H9 (cell line): ENCODE data around the gene LRIF1. TPM values are rescaled to one million over a fixed set of nuclear protein-coding genes. Genes with fewer than 3 reads are reported as not detected.

Experiments used
- DNase-seq: peaks from one replicate; pipeline ENCODE4 v3.0.0-alpha.2; 2017
- H2AFZ ChIP-seq: one replicate; pipeline ENCODE4 v1.6.1; 2013; ENCODE audit warnings: mild to moderate bottlenecking, low read length, control low read depth, moderate library complexity
- H2AK5ac ChIP-seq: 2 replicates; pipeline ENCODE4 v1.6.1; 2013; ENCODE audit warnings: low read length, control low read depth, mixed read lengths; ENCODE audit not compliant: insufficient read length
- H2BK120ac ChIP-seq: one replicate; pipeline ENCODE4 v1.6.1; 2013; ENCODE audit warnings: low read depth, mild to moderate bottlenecking, low read length, control low read depth, inconsistent platforms; ENCODE audit not compliant: poor library complexity, severe bottlenecking
- H2BK12ac ChIP-seq: 2 replicates; pipeline ENCODE4 v1.6.1; 2013; ENCODE audit warnings: low read length, control low read depth, mixed read lengths, low read depth; ENCODE audit not compliant: insufficient read length
- H2BK15ac ChIP-seq: 2 replicates; pipeline ENCODE4 v1.6.1; 2013; ENCODE audit warnings: low read depth, low read length, control low read depth
- H2BK20ac ChIP-seq: one replicate; pipeline ENCODE4 v1.6.1; 2013; ENCODE audit warnings: low read depth, mild to moderate bottlenecking, low read length, control low read depth, inconsistent platforms; ENCODE audit not compliant: poor library complexity, severe bottlenecking
- H2BK5ac ChIP-seq: 2 replicates; pipeline ENCODE4 v1.6.1; 2013; ENCODE audit warnings: low read length, control low read depth, mixed read lengths; ENCODE audit not compliant: insufficient read length
- H3K14ac ChIP-seq: 2 replicates; pipeline ENCODE4 v1.6.1; 2013; ENCODE audit warnings: low read length, control low read depth; ENCODE audit not compliant: insufficient read depth
- H3K18ac ChIP-seq: 2 replicates; pipeline ENCODE4 v1.6.1; 2013; ENCODE audit warnings: low read depth, mild to moderate bottlenecking, mixed read lengths, low read length, control low read depth; ENCODE audit not compliant: insufficient read length
- H3K23ac ChIP-seq: 2 replicates; pipeline ENCODE4 v1.6.1; 2013; ENCODE audit warnings: low read length, control low read depth, mixed read lengths, low read depth; ENCODE audit not compliant: insufficient read length
- H3K23me2 ChIP-seq: 2 replicates; pipeline ENCODE4 v1.6.1; 2013; ENCODE audit warnings: low read depth, mild to moderate bottlenecking, mixed read lengths, low read length, control low read depth; ENCODE audit not compliant: insufficient read length, poor library complexity, severe bottlenecking
- H3K27ac ChIP-seq: 2 replicates; pipeline ENCODE4 v1.5.1; 2013; ENCODE audit warnings: low read length, control low read depth, mixed read lengths, low read depth; ENCODE audit not compliant: insufficient read length
- H3K27me3 ChIP-seq: 2 replicates; pipeline ENCODE4 v1.6.1; 2013; ENCODE audit warnings: low read length, control low read depth, inconsistent platforms; ENCODE audit not compliant: insufficient read depth
- H3K4ac ChIP-seq: 2 replicates; pipeline ENCODE4 v1.6.1; 2013; ENCODE audit warnings: low read depth, mild to moderate bottlenecking, control low read depth, inconsistent platforms, low read length, moderate library complexity
- H3K4me1 ChIP-seq: 2 replicates; pipeline ENCODE4 v1.6.1; 2013; ENCODE audit warnings: low read length, control low read depth, inconsistent platforms; ENCODE audit not compliant: insufficient read depth
- H3K4me2 ChIP-seq: 2 replicates; pipeline ENCODE4 v1.6.1; 2013; ENCODE audit warnings: low read length, control low read depth, mixed read lengths; ENCODE audit not compliant: insufficient read length, insufficient read depth
- H3K56ac ChIP-seq: 2 replicates; pipeline ENCODE4 v1.6.1; 2013; ENCODE audit warnings: low read depth, mild to moderate bottlenecking, mixed read lengths, low read length, control low read depth; ENCODE audit not compliant: insufficient read length
- H3K79me1 ChIP-seq: 2 replicates; pipeline ENCODE4 v1.6.1; 2013; ENCODE audit warnings: low read depth, mild to moderate bottlenecking, moderate library complexity, low read length, control low read depth, inconsistent platforms; ENCODE audit not compliant: insufficient read depth, poor library complexity, severe bottlenecking
- H3K79me2 ChIP-seq: 2 replicates; pipeline ENCODE4 v1.6.1; 2013; ENCODE audit warnings: low read length, control low read depth, inconsistent platforms; ENCODE audit not compliant: insufficient read depth
- H3K9ac ChIP-seq: 2 replicates; pipeline ENCODE4 v1.6.1; 2013; ENCODE audit warnings: low read length, control low read depth, mixed read lengths; ENCODE audit not compliant: insufficient read length; ENCODE audit errors: extremely low read depth
- H3K9me3 ChIP-seq: one replicate; pipeline ENCODE4 v1.6.1; 2013; ENCODE audit warnings: low read depth, low read length, inconsistent platforms; ENCODE audit not compliant: control insufficient read depth
- H3T11ph ChIP-seq: one replicate; pipeline ENCODE4 v1.6.1; 2013; ENCODE audit warnings: mild to moderate bottlenecking, low read length, control low read depth, inconsistent platforms
- H4K20me1 ChIP-seq: one replicate; pipeline ENCODE4 v1.6.1; 2013; ENCODE audit not compliant: control insufficient read depth, insufficient read length, insufficient read depth
- H4K5ac ChIP-seq: 2 replicates; pipeline ENCODE4 v1.6.1; 2013; ENCODE audit warnings: low read depth, mild to moderate bottlenecking, mixed read lengths, low read length, control low read depth; ENCODE audit not compliant: insufficient read length
- H4K8ac ChIP-seq: replicated peaks from 2 replicates; pipeline ENCODE4 v1.6.1; 2013; ENCODE audit warnings: low read length, control low read depth, mixed read lengths, low read depth; ENCODE audit not compliant: insufficient read length
- H4K91ac ChIP-seq: 2 replicates; pipeline ENCODE4 v1.6.1; 2013; ENCODE audit warnings: low read depth, mild to moderate bottlenecking, moderate library complexity, mixed read lengths, low read length, control low read depth; ENCODE audit not compliant: insufficient read length
- H3K27ac Mint-ChIP-seq, 3 experiments: 2 replicates in 2 of 3; 3 replicates in 1 of 3; pipeline ENCODE4 v1.8.0; 2020 to 2021; ENCODE audit warnings: mixed read lengths in 3 of 3, mild to moderate bottlenecking in 1 of 3, moderate library complexity in 1 of 3
- H3K27me3 Mint-ChIP-seq: 2 replicates; pipeline ENCODE4 v1.8.0; 2021; ENCODE audit warnings: low read depth, mild to moderate bottlenecking, moderate library complexity, mixed read lengths
- H3K36me3 Mint-ChIP-seq, 3 experiments: 2 replicates in 2 of 3; 3 replicates in 1 of 3; pipeline ENCODE4 v1.8.0; 2020 to 2021; ENCODE audit warnings: low read depth in 3 of 3, mixed read lengths in 3 of 3; ENCODE audit not compliant: insufficient read depth in 1 of 3
- H3K4me1 Mint-ChIP-seq, 2 experiments: 2 replicates each; pipeline ENCODE4 v1.8.0; 2020; ENCODE audit warnings: mixed read lengths in 2 of 2
- H3K4me3 Mint-ChIP-seq, 2 experiments: 2 replicates in 1 of 2; 3 replicates in 1 of 2; pipeline ENCODE4 v1.8.0; 2020 to 2021; ENCODE audit warnings: mild to moderate bottlenecking in 2 of 2, mixed read lengths in 2 of 2, moderate library complexity in 1 of 2
- H3K9me3 Mint-ChIP-seq, 2 experiments: 2 replicates in 1 of 2; 3 replicates in 1 of 2; pipeline ENCODE4 v1.8.0; 2020; ENCODE audit warnings: mild to moderate bottlenecking in 2 of 2, mixed read lengths in 2 of 2, moderate library complexity in 1 of 2
- CTCF ChIP-seq: fragments of 200-600 bp; sonication (generic); conservative IDR thresholded peaks from 3 replicates; pipeline ENCODE4 v1.8.0; 2021; ENCODE audit warnings: antibody characterized with exemption, mild to moderate bottlenecking
- WGBS: extraction: QIAGEN DNeasy Blood & Tissue Kit; methylation state at CpG from one replicate; pipeline ENCODE4 v1.1.7; 2013; ENCODE audit warnings: missing lambda C conversion rate, low lambda C conversion rate, mixed read lengths; ENCODE audit not compliant: insufficient read length; ENCODE audit errors: extremely low coverage; 5-methylcytosine and 5-hydroxymethylcytosine counted together
- total RNA-seq: library from RNA; stranded (reverse); gene quantifications from 2 replicates; pipeline ENCODE4 v1.2.1, GENCODE V29; 2021

Gene LRIF1
- total RNA-seq, 1 experiment from 2014 or later, result 13.6 TPM

- H2BK20ac ChIP-seq, result no peak overlapping the region
- H3K23ac ChIP-seq, result no peak overlapping the region
- H3K23me2 ChIP-seq, result no peaks in the 10 kb centered on the region
- no peaks in the 10 kb centered on the region for H3K79me2 ChIP-seq
- no peak for TF ChIP-seq CTCF
- H3K4me2 ChIP-seq, result no peak overlapping the region
- H3K27me3 Mint-ChIP-seq, result no peaks in the 10 kb centered on the region; the same call in 1 of the 2 replicates
- H3K27ac Mint-ChIP-seq, result no peak overlapping the region
- H3T11ph ChIP-seq, result no peak overlapping the region
- no peak overlapping the region for H4K91ac ChIP-seq
- no peak overlapping the region for H2AFZ ChIP-seq
- peaks cover 4 to 5% of the 10 kb centered on the region in 2 experiments; a peak in 2 of 5 replicates for H3K9me3 Mint-ChIP-seq
- no peak for DNase-seq
- no peak overlapping the region for H2BK120ac ChIP-seq
- no peaks in the 10 kb centered on the region for H4K20me1 ChIP-seq
- no peaks in the 10 kb centered on the region for H3K27me3 ChIP-seq
- no CpG with 5 or more reads among the region's 2 CpGs for WGBS
- H3K79me1 ChIP-seq, result no peaks in the 10 kb centered on the region
- peaks cover 3 to 18% (median 15%) of the 10 kb centered on the region in 3 experiments; a peak in 6 of 7 replicates for H3K36me3 Mint-ChIP-seq
- no peak overlapping the region for H3K4ac ChIP-seq
- no peak overlapping the region for H3K4me3 Mint-ChIP-seq
- no peaks in the 10 kb centered on the region for H3K9me3 ChIP-seq
- H2BK5ac ChIP-seq, result no peak overlapping the region
- H2AK5ac ChIP-seq, result no peak overlapping the region
- no peak overlapping the region for H3K27ac ChIP-seq
- no peak overlapping the region for H4K5ac ChIP-seq
- no peak overlapping the region for H3K18ac ChIP-seq
- H3K4me1 ChIP-seq, result no peaks in the 10 kb centered on the region
- no peak overlapping the region for H2BK15ac ChIP-seq
- H3K56ac ChIP-seq, result no peak overlapping the region
- H3K4me1 Mint-ChIP-seq, result no peaks in the 10 kb centered on the region
- H4K8ac ChIP-seq, result no peak overlapping the region
- H3K14ac ChIP-seq, result no peak overlapping the region
- no peak overlapping the region for H2BK12ac ChIP-seq
- no peak overlapping the region for H3K9ac ChIP-seq
Observed at GRCh38 chr1:110945626-110946025, 18.1 kb downstream of the LRIF1 start.
